DND-41 (cell line): ENCODE data around the gene IQCH.

Experiments used
- EZH2 ChIP-seq: IDR thresholded peaks from 3 replicates; pipeline ENCODE4 v1.6.1; 2012; ENCODE audit warnings: borderline replicate concordance, low read depth, mild to moderate bottlenecking, moderate library complexity, low read length, inconsistent platforms; ENCODE audit not compliant: severe bottlenecking
- TF ChIP-seq, protein P1 (sequence below): IDR thresholded peaks from 2 replicates; pipeline ENCODE4 v1.5.1; 2012; ENCODE audit warnings: borderline replicate concordance, low read length, moderate library complexity, mild to moderate bottlenecking; ENCODE audit not compliant: poor library complexity, severe bottlenecking; ENCODE audit errors: extremely low read depth

DNA sequence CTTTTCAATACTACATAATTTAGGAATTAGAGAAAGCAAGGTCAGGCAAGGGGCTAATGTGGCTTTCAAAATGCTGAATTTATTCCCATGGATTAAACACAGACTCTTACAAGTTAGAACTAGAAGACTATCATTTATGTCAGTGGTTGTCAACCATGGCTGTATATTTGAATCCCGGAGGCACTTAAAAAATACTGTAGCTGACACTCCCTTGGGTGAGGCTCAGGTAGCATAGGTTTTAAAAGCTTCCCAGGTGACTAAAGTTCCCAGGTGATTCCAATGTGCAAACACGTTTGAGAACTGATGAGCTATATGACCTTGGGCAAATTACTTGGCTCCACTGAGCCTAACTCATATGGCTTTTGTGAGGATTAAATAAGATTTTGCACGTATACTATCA, 29.7 kb upstream of the IQCH start:
- TF ChIP-seq, protein P1, sequence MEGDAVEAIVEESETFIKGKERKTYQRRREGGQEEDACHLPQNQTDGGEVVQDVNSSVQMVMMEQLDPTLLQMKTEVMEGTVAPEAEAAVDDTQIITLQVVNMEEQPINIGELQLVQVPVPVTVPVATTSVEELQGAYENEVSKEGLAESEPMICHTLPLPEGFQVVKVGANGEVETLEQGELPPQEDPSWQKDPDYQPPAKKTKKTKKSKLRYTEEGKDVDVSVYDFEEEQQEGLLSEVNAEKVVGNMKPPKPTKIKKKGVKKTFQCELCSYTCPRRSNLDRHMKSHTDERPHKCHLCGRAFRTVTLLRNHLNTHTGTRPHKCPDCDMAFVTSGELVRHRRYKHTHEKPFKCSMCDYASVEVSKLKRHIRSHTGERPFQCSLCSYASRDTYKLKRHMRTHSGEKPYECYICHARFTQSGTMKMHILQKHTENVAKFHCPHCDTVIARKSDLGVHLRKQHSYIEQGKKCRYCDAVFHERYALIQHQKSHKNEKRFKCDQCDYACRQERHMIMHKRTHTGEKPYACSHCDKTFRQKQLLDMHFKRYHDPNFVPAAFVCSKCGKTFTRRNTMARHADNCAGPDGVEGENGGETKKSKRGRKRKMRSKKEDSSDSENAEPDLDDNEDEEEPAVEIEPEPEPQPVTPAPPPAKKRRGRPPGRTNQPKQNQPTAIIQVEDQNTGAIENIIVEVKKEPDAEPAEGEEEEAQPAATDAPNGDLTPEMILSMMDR = no peak
- no peak for TF ChIP-seq EZH2
